GM13977 (cell line): ENCODE results near the gene CSNK1G3.

ENCODE experiments used
- DNase-seq: peaks from one replicate; pipeline ENCODE4 v3.0.0; 2012; ENCODE audit warnings: low spot score
- in situ Hi-C: fragments of 300-500 bp; cut with MboI; formaldehyde crosslinking; loops from one replicate; pipeline ENCODE4 v1.12.0; 2022; ENCODE audit warnings: low sequenced_read_pairs, low pct_unique_long_range_greater_than_20kb, mixed read lengths, inconsistent platforms; ENCODE audit not compliant: unreplicated experiment
- TF ChIP-seq, protein P1 (sequence below): IDR thresholded peaks from 2 replicates; pipeline ENCODE4 v1.5.1; 2012; ENCODE audit warnings: mild to moderate bottlenecking, control low read depth; ENCODE audit not compliant: insufficient read depth; ENCODE audit errors: extremely low read depth, missing control alignments

The CSNK1G3 gene

GRCh38 chr5:123537845-123538244 lies 25.9 kb downstream of the CSNK1G3 start:
- DNase-seq: no peak
- TF ChIP-seq, protein P1, sequence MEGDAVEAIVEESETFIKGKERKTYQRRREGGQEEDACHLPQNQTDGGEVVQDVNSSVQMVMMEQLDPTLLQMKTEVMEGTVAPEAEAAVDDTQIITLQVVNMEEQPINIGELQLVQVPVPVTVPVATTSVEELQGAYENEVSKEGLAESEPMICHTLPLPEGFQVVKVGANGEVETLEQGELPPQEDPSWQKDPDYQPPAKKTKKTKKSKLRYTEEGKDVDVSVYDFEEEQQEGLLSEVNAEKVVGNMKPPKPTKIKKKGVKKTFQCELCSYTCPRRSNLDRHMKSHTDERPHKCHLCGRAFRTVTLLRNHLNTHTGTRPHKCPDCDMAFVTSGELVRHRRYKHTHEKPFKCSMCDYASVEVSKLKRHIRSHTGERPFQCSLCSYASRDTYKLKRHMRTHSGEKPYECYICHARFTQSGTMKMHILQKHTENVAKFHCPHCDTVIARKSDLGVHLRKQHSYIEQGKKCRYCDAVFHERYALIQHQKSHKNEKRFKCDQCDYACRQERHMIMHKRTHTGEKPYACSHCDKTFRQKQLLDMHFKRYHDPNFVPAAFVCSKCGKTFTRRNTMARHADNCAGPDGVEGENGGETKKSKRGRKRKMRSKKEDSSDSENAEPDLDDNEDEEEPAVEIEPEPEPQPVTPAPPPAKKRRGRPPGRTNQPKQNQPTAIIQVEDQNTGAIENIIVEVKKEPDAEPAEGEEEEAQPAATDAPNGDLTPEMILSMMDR: no peak
- in situ Hi-C loops: no loop called here

- DNase-seq: no peak
- TF ChIP-seq, protein P1: no peak
- in situ Hi-C loops: no loop called here
Observed at GRCh38 chr5:123538670-123539459, 26.9 kb downstream of the CSNK1G3 start.

GRCh38 chr5:123540534-123540933 lies 28.6 kb downstream of the CSNK1G3 start:
- in situ Hi-C loops: no loop called here
- DNase-seq: no peak
- TF ChIP-seq, protein P1: no peak

DNA sequence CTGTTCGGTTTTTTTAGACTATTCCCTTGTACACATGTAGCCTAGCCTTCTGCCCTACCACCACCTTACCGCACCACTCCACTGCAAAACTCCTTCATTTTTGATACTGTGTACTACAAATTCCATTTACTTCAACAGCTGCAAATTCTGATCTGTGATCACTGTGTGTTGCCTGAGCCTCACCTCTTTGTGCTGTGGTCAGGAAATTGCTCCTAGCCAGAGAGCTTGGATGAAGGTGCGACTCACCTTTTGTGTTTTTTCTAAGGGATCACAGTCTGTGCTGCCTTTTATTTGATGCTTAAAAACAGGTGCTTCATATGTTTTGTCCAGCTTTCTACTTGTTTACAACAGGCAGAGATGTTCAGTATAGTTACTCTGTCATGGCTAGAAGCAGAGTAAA lies 31.5 kb downstream of the CSNK1G3 start:
- in situ Hi-C loops: no loop called here
- TF ChIP-seq, protein P1: no peak
- no peak for DNase-seq

DNA sequence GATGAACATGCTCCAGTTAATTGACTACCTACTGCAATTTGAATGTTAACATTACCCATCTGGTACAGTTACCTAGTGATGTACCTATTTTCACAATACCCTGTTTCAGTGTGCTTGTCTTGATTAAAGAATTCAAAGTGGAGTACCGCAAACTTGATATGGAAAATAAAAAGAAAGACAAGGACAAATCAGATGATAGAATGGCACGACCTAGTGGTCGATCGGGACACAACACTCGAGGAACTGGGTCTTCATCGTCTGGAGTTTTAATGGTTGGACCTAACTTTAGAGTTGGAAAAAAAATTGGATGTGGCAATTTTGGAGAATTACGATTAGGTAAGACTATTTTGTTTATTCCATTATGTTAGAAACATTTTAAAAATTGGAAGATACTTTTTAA lies 33.5 kb downstream of the CSNK1G3 start:
- TF ChIP-seq, protein P1: no peak
- no peak for DNase-seq
- in situ Hi-C loops: no loop called here

- TF ChIP-seq, protein P1: no peak
- in situ Hi-C loops: no loop called here
- DNase-seq: no peak
Observed at GRCh38 chr5:123546657-123547056, 34.7 kb downstream of the CSNK1G3 start.
